Cardiac fibroblast (primary cell): ENCODE measurements around the gene OBSCN.

Experiments
- DNase-seq, 2 donors: peaks; one replicate each; pipeline versions ENCODE4 v3.0.0 to v3.0.0-alpha.2; 2010; ENCODE audit warnings: low read depth in 2 of 2
- H3K4me3 ChIP-seq, 2 donors: replicated peaks in 1 of 2; 1 replicate in 1 of 2; 2 replicates in 1 of 2; pipeline ENCODE4 v1.5.1; 2011; ENCODE audit warnings: low read depth in 2 of 2, low read length in 2 of 2, mild to moderate bottlenecking in 2 of 2, moderate library complexity in 1 of 2
- TF ChIP-seq, protein P1 (sequence below): IDR thresholded peaks from one replicate; pipeline ENCODE4 v1.5.1; 2011; ENCODE audit warnings: low read depth, mild to moderate bottlenecking, low read length, inconsistent platforms

OBSCN gene

GRCh38 chr1:228416217-228416933 lies 208.5 kb downstream of the OBSCN start, which contains the start of gene TRIM17:
Gene TRIM17 (minus strand): TSS chr1:228416861. CDS start chr1:228415072, 1,789 bp downstream.
- H3K4me3 ChIP-seq, result peak within 1 kb of the TSS; percentile 14 to 44
- TF ChIP-seq, protein P1, sequence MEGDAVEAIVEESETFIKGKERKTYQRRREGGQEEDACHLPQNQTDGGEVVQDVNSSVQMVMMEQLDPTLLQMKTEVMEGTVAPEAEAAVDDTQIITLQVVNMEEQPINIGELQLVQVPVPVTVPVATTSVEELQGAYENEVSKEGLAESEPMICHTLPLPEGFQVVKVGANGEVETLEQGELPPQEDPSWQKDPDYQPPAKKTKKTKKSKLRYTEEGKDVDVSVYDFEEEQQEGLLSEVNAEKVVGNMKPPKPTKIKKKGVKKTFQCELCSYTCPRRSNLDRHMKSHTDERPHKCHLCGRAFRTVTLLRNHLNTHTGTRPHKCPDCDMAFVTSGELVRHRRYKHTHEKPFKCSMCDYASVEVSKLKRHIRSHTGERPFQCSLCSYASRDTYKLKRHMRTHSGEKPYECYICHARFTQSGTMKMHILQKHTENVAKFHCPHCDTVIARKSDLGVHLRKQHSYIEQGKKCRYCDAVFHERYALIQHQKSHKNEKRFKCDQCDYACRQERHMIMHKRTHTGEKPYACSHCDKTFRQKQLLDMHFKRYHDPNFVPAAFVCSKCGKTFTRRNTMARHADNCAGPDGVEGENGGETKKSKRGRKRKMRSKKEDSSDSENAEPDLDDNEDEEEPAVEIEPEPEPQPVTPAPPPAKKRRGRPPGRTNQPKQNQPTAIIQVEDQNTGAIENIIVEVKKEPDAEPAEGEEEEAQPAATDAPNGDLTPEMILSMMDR, result peak; percentile 44
- peak in 1 of 2 donors; percentile 36 for DNase-seq

- no peak overlapping the region for H3K4me3 ChIP-seq
- TF ChIP-seq, protein P1, result no peak
- no peak for DNase-seq
These were observed 209.2 kb downstream of the OBSCN start for GRCh38 chr1:228417061-228417460.

DNA sequence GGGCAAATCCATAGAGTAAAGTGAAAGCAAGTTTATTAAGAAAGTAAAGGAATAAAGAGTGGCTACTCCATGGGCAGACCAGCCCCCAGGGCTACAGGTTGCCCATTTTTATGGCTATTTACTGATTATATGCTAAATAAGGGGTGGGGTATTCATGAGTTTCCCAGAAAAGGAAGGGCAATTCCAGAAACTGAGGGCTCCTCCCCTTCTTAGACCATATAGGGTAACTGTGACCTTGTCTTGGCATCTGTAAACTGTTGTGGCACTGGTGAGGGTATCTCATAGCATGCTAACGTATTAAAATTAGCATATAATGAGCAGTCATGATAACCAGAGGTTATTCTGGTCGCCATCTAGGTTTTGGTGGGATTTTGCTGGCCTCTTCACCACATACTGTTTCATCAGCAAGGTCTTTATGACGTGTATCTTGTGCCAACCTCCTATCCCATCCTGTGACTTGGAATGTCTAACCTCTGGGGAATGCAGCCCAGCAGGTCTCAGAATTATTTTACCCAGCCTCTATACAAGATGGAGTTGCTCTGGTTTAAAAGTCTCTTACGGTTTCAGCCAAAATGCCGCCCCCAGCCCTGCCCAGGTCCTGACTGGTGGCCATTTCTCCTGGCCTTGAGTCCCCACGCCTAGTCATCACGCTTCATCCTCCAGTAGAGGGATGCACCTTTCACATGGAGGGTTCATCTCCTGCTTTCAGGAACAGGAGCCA lies 209.8 kb downstream of the OBSCN start:
- DNase-seq, result peak in 1 of 2 donors; percentile 33
- TF ChIP-seq, protein P1, result no peak
- no peak overlapping the region for H3K4me3 ChIP-seq

GRCh38 chr1:228420968-228421826 lies 213.4 kb downstream of the OBSCN start:
- TF ChIP-seq, protein P1, result no peak
- no peak for DNase-seq
- no peak overlapping the region for H3K4me3 ChIP-seq

GRCh38 chr1:228423404-228424053 lies 215.7 kb downstream of the OBSCN start:
- no peak overlapping the region for H3K4me3 ChIP-seq
- no peak for DNase-seq
- TF ChIP-seq, protein P1, result no peak
